HG02938 (cell line): Measurements from ENCODE around the gene CCDC7.

Source experiments
- ATAC-seq: cut with Tn5 transposase; IDR thresholded peaks from one replicate; pipeline ENCODE4 v1.9.1; 2021; ENCODE audit warnings: mild to moderate bottlenecking, moderate library complexity; ENCODE audit not compliant: unreplicated experiment

CCDC7 gene

GRCh38 chr10:32923849-32924248 is 477.9 kb downstream of the CCDC7 start:
- no peak for ATAC-seq
